Gastroesophageal sphincter (tissue), 3 donors: ENCODE measurements around the gene SDHAF2.
"Not testable (repeated sequence)": the region's sequence is repeated elsewhere in the genome, so short reads cannot be mapped to it uniquely, and the experiment has no call there.

Experiments used
- EP300 ChIP-seq: sonication (generic); formaldehyde crosslinking; IDR thresholded peaks from one replicate; pipeline ENCODE4 v1.6.1; 2017; ENCODE audit warnings: antibody characterized with exemption, mild to moderate bottlenecking
- POLR2A ChIP-seq, 2 donors: fragments of 450-650 bp; IDR thresholded peaks; one replicate each; pipeline ENCODE4 v1.6.1; 2017; ENCODE audit warnings: antibody characterized with exemption in 2 of 2, mild to moderate bottlenecking in 2 of 2, moderate library complexity in 1 of 2
- POLR2AphosphoS5 ChIP-seq: sonication (generic); formaldehyde crosslinking; IDR thresholded peaks from one replicate; pipeline ENCODE4 v1.6.1; 2017; ENCODE audit warnings: antibody characterized with exemption
- TF ChIP-seq, protein P1 (sequence below), 4 experiments: fragments of 200-600 bp in 2 of 4; fragments of 450-650 bp in 2 of 4; sonication (generic) in 1 of 4; IDR thresholded peaks; one replicate each; pipeline ENCODE4 v1.5.1; 2017 to 2019; ENCODE audit warnings: antibody characterized with exemption in 4 of 4, mild to moderate bottlenecking in 2 of 4, moderate library complexity in 2 of 4

DNA sequence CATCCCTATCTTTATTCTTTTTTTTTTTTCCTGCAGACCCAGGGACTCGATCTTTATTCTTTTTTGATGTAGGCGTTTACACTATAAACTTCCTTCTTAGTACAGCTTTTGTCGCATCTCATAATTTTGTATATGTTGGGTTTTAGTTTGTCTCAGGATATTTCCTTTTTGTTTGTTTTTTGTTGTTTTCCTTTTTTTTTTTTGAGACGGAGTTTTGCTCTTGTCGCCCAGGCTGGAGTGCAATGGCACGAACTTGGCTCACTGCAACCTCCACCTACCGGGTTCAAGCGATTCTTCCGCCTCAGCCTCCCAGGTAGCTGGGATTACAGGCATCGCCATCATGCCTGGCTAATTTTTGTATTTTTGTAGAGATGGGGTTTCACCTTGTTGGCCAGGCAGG is 915 bp downstream of the SDHAF2 start:
- TF ChIP-seq, protein P1, sequence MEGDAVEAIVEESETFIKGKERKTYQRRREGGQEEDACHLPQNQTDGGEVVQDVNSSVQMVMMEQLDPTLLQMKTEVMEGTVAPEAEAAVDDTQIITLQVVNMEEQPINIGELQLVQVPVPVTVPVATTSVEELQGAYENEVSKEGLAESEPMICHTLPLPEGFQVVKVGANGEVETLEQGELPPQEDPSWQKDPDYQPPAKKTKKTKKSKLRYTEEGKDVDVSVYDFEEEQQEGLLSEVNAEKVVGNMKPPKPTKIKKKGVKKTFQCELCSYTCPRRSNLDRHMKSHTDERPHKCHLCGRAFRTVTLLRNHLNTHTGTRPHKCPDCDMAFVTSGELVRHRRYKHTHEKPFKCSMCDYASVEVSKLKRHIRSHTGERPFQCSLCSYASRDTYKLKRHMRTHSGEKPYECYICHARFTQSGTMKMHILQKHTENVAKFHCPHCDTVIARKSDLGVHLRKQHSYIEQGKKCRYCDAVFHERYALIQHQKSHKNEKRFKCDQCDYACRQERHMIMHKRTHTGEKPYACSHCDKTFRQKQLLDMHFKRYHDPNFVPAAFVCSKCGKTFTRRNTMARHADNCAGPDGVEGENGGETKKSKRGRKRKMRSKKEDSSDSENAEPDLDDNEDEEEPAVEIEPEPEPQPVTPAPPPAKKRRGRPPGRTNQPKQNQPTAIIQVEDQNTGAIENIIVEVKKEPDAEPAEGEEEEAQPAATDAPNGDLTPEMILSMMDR (IDR thresholded peaks at IDR 0.05) = not testable (repeated sequence)
- not testable (repeated sequence) for TF ChIP-seq POLR2A (IDR thresholded peaks at IDR 0.05); POLR2AphosphoS5; EP300
